Activated CD8-positive, alpha-beta T cell treated with anti-CD3 and anti-CD28 coated beads for 36 hours (primary cell): Measurements from ENCODE around the gene MGLL. TPM values are rescaled to one million over a fixed set of nuclear protein-coding genes. Genes with fewer than 3 reads are reported as not detected.

Experiments used
- ATAC-seq: fragments of 200-7000 bp; cut with Tn5 transposase; one replicate; pipeline ENCODE4 v1.10.0; 2021; ENCODE audit warnings: mild to moderate bottlenecking, moderate library complexity
- CTCF ChIA-PET: fragments of 350-600 bp; sonication (Branson Sonifier 250); formaldehyde crosslinking; loops from one replicate; lab custom pipeline; 2021; ENCODE audit warnings: antibody characterized with exemption; lab: Charles Lee
- POLR2A ChIA-PET: fragments of 350-600 bp; sonication (Branson Sonifier 250); formaldehyde crosslinking; loops from one replicate; lab custom pipeline; 2021; ENCODE audit warnings: antibody characterized with exemption; lab: Charles Lee
- DNase-seq: peaks from one replicate; pipeline ENCODE4 v3.0.0-alpha.2; 2020
- H3K27ac Mint-ChIP-seq: one replicate; pipeline ENCODE4 v1.8.0; 2021; ENCODE audit warnings: mild to moderate bottlenecking, mixed read lengths
- H3K27me3 Mint-ChIP-seq: one replicate; pipeline ENCODE4 v1.8.0; 2021; ENCODE audit warnings: mixed read lengths
- H3K36me3 Mint-ChIP-seq: one replicate; pipeline ENCODE4 v1.8.0; 2021; ENCODE audit warnings: low read depth, mixed read lengths
- H3K4me1 Mint-ChIP-seq: one replicate; pipeline ENCODE4 v1.8.0; 2021; ENCODE audit warnings: low read depth, mixed read lengths
- H3K4me3 Mint-ChIP-seq: one replicate; pipeline ENCODE4 v1.8.0; 2021; ENCODE audit warnings: mild to moderate bottlenecking, moderate library complexity, mixed read lengths
- H3K9me3 Mint-ChIP-seq: one replicate; pipeline ENCODE4 v1.8.0; 2021; ENCODE audit warnings: mixed read lengths
- CTCF ChIP-seq: fragments of 200-600 bp; IDR thresholded peaks from one replicate; pipeline ENCODE4 v1.8.0; 2022; ENCODE audit warnings: antibody characterized with exemption, mild to moderate bottlenecking
- intact Hi-C: fragments of 100-400 bp; cut with micrococcal nuclease; formaldehyde crosslinking; loops from one replicate; pipeline ENCODE4 v1.10.0; 2022
- total RNA-seq, 2 experiments: library from RNA; stranded (reverse); gene quantifications; one replicate each; pipeline ENCODE4 v1.2.3, GENCODE V29; 2021

Gene MGLL
- total RNA-seq, 2 experiments from 2014 or later: 1.1 to 3.1 TPM

DNA sequence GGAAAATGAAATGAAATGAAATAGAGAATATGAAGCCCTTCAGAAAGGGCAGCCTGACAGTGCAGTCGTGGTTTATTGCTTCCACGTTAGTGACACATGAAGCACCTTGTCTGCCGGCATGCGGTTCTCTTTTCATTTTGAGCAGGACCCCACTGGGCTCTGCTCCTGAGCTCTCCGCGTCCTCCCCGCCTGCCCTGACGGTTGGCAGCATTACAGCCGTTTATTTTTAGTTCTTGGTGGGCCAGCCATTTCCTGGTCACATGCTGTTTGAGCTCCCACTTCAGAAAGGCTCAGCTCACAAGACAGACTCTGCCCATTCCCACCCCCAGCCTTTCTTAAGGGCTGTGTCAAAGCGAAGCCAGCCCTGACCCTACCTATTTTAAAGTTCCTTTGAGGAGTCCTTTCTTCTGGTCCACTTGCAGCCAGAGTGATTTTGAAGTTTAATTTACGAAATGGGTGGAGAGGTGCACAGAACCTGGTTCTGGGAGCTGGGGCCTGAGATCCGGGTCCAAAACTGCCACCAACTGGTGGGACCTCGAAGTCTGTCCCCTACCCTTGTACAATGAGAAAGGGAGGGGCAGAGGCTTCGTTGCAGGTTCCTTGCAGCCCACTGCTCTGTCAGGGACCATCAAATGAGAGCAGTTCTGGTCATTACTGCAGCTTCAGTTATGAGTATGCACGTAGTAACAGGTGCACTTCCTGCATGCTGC is 60.1 kb downstream of the MGLL start:
- ChIA-PET CTCF (no interaction called here), POLR2A (interaction anchor here (0.5 kb wide), 1 partner anchor 27 kb away, joined by 3 read pairs; no protein-coding TSS in a partner anchor)
- peaks cover 21% of the 10 kb centered on the region for H3K4me1 Mint-ChIP-seq
- no peak overlapping the region for H3K4me3 Mint-ChIP-seq
- peak overlapping the region; percentile 39 for H3K27ac Mint-ChIP-seq
- peak; percentile 70 for ATAC-seq
- no peak for TF ChIP-seq CTCF
- peaks cover 1% of the 10 kb centered on the region for H3K27me3 Mint-ChIP-seq
- no peaks in the 10 kb centered on the region for H3K9me3 Mint-ChIP-seq
- H3K36me3 Mint-ChIP-seq: no peaks in the 10 kb centered on the region
- intact Hi-C loops: no loop called here
- DNase-seq: peak; percentile 24

GRCh38 chr3:127761441-127761801 is 60.9 kb downstream of the MGLL start:
- Mint-ChIP-seq H3K27me3 (peaks cover 1% of the 10 kb centered on the region), H3K4me3 (no peak overlapping the region), H3K36me3 (no peaks in the 10 kb centered on the region), H3K9me3 (no peaks in the 10 kb centered on the region), H3K4me1 (peaks cover 21% of the 10 kb centered on the region), H3K27ac (no peak overlapping the region)
- DNase-seq (peak; percentile 15), ATAC-seq (peak; percentile 32)
- ChIA-PET POLR2A (no interaction called here), CTCF (no interaction called here)
- no peak for TF ChIP-seq CTCF
- intact Hi-C loops: no loop called here

DNA sequence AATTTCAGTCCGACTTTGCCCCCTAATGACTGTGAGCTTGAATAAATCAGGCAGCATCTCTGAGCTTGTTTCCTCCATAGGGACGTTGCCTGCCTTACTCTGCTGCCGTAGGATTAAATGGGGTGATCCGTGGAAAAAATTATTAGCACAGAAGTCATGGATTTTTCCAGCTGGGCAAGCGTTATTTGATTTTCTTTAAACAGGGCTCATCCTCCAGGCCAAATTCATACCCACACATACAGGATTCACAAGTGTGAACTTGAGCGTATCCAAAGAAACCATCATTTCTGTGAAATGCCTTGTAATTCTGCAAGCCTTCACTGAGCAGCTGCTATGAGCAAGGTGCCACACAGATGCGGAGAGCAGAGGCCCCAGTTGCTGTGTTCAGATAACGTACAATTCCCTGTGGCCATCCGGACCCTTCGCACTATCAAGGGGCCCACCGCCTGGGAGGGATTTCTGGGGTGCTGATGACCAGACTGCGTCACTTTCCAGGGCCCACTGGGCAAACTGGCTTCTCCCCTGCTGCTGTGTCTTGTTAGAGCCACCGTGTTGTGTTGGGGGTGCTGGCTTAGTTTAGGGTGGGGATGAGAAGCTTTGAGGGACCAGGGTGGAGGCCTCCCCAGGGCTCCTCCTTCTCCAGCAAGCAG is 61.4 kb downstream of the MGLL start:
- Mint-ChIP-seq H3K4me3 (no peak overlapping the region), H3K9me3 (no peaks in the 10 kb centered on the region), H3K4me1 (peaks cover 26% of the 10 kb centered on the region), H3K27me3 (peaks cover 1% of the 10 kb centered on the region), H3K36me3 (no peaks in the 10 kb centered on the region), H3K27ac (no peak overlapping the region)
- POLR2A ChIA-PET: no interaction called here
- intact Hi-C loops: no loop called here
- ATAC-seq (no peak), DNase-seq (no peak)
- no peak for TF ChIP-seq CTCF
- CTCF ChIA-PET: no interaction called here

DNA sequence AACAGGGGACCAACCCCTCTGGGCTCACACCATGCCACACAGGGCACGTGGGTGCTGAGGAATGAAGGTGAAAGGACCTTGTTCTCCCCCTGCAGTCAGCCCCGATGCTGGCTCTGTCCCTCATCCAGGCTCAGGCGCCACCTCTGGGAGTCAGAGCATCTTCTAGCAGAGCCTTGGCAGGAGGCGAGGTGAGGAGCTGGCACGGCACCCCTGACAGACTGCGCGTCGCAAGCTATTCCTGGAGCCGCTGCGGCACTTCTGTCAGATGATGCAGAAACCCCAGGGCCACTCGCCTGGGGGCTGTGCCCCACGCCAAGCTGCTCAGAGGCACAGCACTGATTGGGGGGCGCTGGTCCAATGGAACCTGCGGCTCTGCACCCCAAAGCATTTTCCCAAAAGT is 62.0 kb downstream of the MGLL start:
- CTCF ChIA-PET: no interaction called here
- Mint-ChIP-seq H3K27ac (no peak overlapping the region), H3K4me1 (peaks cover 32% of the 10 kb centered on the region), H3K36me3 (no peaks in the 10 kb centered on the region), H3K27me3 (peaks cover 1% of the 10 kb centered on the region), H3K9me3 (no peaks in the 10 kb centered on the region), H3K4me3 (no peak overlapping the region)
- DNase-seq: no peak
- intact Hi-C loops: no loop called here
- TF ChIP-seq CTCF: no peak
- POLR2A ChIA-PET: no interaction called here
- ATAC-seq: no peak

DNA sequence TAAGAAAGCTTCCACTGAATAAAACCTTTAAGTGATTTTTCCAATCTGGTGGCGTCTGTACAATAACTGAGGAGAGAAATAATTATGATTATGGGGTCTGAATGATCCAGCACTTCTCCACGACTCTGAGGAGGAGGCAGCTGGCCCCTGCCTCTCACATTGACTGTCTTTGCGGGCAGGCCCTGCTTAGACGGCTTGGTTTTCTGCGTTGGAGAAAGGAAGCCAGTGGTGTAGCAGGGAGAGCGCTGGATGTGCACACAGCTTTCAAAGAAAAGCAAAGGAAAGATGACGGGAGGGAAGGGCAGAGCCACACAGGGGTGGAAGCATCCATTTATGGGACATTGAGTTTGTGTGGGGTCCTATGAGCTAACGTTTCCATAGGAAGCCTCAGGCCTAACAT is 62.5 kb downstream of the MGLL start:
- CTCF ChIA-PET: no interaction called here
- intact Hi-C loops: no loop called here
- Mint-ChIP-seq H3K4me3 (no peak overlapping the region), H3K4me1 (peaks cover 36% of the 10 kb centered on the region), H3K9me3 (no peaks in the 10 kb centered on the region), H3K27me3 (peaks cover 1% of the 10 kb centered on the region), H3K27ac (no peak overlapping the region), H3K36me3 (no peaks in the 10 kb centered on the region)
- no peak for DNase-seq
- POLR2A ChIA-PET: no interaction called here
- no peak for TF ChIP-seq CTCF
- ATAC-seq: no peak
